ENCODE results near the gene TOM1L2.
"Not testable (repeated sequence)": the region's sequence is repeated elsewhere in the genome, so short reads cannot be mapped to it uniquely, and the experiment has no call there.

TOM1L2 gene

GRCh38 chr17:17941015-17941414, 31.2 kb downstream of the TOM1L2 start:
- H3K23ac ChIP-seq (ENCODE audit: low read length): no peak overlapping the region
- no peak overlapping the region for H3K4me3 ChIP-seq (ENCODE audit: low read length)
- H3K79me1 ChIP-seq (ENCODE audit: low read length): no peaks in the 10 kb centered on the region
- peaks cover 13% of the 10 kb centered on the region for H3K4me1 ChIP-seq (ENCODE audit: control insufficient read depth, low read depth, low read length)
- no peak overlapping the region for H3K18ac ChIP-seq (ENCODE audit: low read length)
- no peak overlapping the region for H3K4me2 ChIP-seq (ENCODE audit: low read length)
- no peak overlapping the region for H3K56ac ChIP-seq (ENCODE audit: low read length)
- peak overlapping the region; percentile 49 for H2BK120ac ChIP-seq (ENCODE audit: low read depth, low read length)
- no peak overlapping the region for H4K8ac ChIP-seq (ENCODE audit: low read depth, low read length)
- H4K5ac ChIP-seq (ENCODE audit: low read length): no peak overlapping the region
- peak overlapping the region; percentile 62 for H3K4ac ChIP-seq (ENCODE audit: low read depth, low read length)
- H3K9ac ChIP-seq (ENCODE audit: low read length): no peak overlapping the region
- H3K79me2 ChIP-seq (ENCODE audit: control insufficient read depth, insufficient read depth, low read length): no peaks in the 10 kb centered on the region
- H2BK15ac ChIP-seq (replicated peaks; ENCODE audit: low read depth): no peak overlapping the region
- no peak overlapping the region for H2AK5ac ChIP-seq (ENCODE audit: low read length)
- H2BK5ac ChIP-seq (ENCODE audit: low read length): no peak overlapping the region
- H3K36me3 ChIP-seq (ENCODE audit: control insufficient read depth, insufficient read depth, low read length): no peaks in the 10 kb centered on the region
- H3K27me3 ChIP-seq (ENCODE audit: insufficient read depth, low read length, poor library complexity): no peaks in the 10 kb centered on the region
- no CpG with 5 or more reads among the region's 5 CpGs for WGBS (ENCODE audit: extremely low coverage, insufficient coverage, low lambda C conversion rate)
- DNase-seq: no peak
- H3K27ac ChIP-seq (ENCODE audit: low read depth, low read length): no peak overlapping the region

DNA sequence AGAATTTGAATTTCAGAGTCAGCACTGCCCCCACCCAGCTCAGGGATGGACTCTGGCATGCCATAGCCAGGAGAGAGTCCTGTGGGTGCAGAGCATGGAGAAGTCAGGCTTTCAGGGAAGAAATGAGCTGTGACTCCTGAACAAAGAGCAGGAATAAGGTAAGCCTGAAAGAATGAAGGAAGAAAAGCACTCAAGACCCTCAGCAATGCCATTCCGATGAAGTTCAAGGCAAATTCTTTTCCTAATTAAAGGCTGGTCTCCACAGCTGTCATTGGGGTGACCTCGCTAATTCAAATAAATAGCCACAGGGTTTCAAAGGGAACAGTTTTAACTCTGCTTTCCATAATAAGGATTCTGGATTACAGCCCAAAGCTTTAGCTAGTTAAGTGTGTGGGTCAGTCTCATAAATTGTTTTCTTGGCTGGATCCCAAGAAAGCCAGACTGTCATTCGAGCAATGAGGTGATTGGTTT, 31.7 kb downstream of the TOM1L2 start:
- Histone ChIP-seq H3K4me2 (ENCODE audit: low read length) (no peak overlapping the region), H3K9ac (ENCODE audit: low read length) (no peak overlapping the region), H4K5ac (ENCODE audit: low read length) (no peak overlapping the region), H2AK5ac (ENCODE audit: low read length) (peak overlapping the region; percentile 20), H4K8ac (ENCODE audit: low read depth, low read length) (no peak overlapping the region), H3K4me3 (ENCODE audit: low read length) (no peak overlapping the region), H3K18ac (ENCODE audit: low read length) (no peak overlapping the region), H3K79me1 (ENCODE audit: low read length) (no peaks in the 10 kb centered on the region), H2BK15ac (replicated peaks; ENCODE audit: low read depth) (no peak overlapping the region), H3K4ac (ENCODE audit: low read depth, low read length) (no peak overlapping the region), H3K36me3 (ENCODE audit: control insufficient read depth, insufficient read depth, low read length) (no peaks in the 10 kb centered on the region), H2BK5ac (ENCODE audit: low read length) (no peak overlapping the region), H3K4me1 (ENCODE audit: control insufficient read depth, low read depth, low read length) (peaks cover 16% of the 10 kb centered on the region), H2BK120ac (ENCODE audit: low read depth, low read length) (no peak overlapping the region), H3K79me2 (ENCODE audit: control insufficient read depth, insufficient read depth, low read length) (no peaks in the 10 kb centered on the region), H3K27me3 (ENCODE audit: insufficient read depth, low read length, poor library complexity) (no peaks in the 10 kb centered on the region), H3K23ac (ENCODE audit: low read length) (no peak overlapping the region), H3K56ac (ENCODE audit: low read length) (no peak overlapping the region), H3K27ac (ENCODE audit: low read depth, low read length) (no peak overlapping the region)
- no CpG with 5 or more reads among the region's 3 CpGs for WGBS (ENCODE audit: extremely low coverage, insufficient coverage, low lambda C conversion rate)
- peak; percentile 69 for DNase-seq

GRCh38 chr17:17939941-17940340, 32.3 kb downstream of the TOM1L2 start:
- H3K79me2 ChIP-seq (ENCODE audit: control insufficient read depth, insufficient read depth, low read length); H3K4me3 ChIP-seq (ENCODE audit: low read length); H2BK15ac ChIP-seq (replicated peaks; ENCODE audit: low read depth); H3K27me3 ChIP-seq (ENCODE audit: insufficient read depth, low read length, poor library complexity); H3K4me2 ChIP-seq (ENCODE audit: low read length); H3K18ac ChIP-seq (ENCODE audit: low read length); H2BK5ac ChIP-seq (ENCODE audit: low read length); DNase-seq; H3K4ac ChIP-seq (ENCODE audit: low read depth, low read length); H4K8ac ChIP-seq (ENCODE audit: low read depth, low read length); H3K56ac ChIP-seq (ENCODE audit: low read length); H3K9ac ChIP-seq (ENCODE audit: low read length); H2AK5ac ChIP-seq (ENCODE audit: low read length); H3K23ac ChIP-seq (ENCODE audit: low read length); H4K5ac ChIP-seq (ENCODE audit: low read length); H3K79me1 ChIP-seq (ENCODE audit: low read length); H2BK120ac ChIP-seq (ENCODE audit: low read depth, low read length); H3K36me3 ChIP-seq (ENCODE audit: control insufficient read depth, insufficient read depth, low read length); H3K27ac ChIP-seq (ENCODE audit: low read depth, low read length): not testable (repeated sequence)
- peaks cover 16% of the 10 kb centered on the region for H3K4me1 ChIP-seq (ENCODE audit: control insufficient read depth, low read depth, low read length)
- WGBS (ENCODE audit: extremely low coverage, insufficient coverage, low lambda C conversion rate): no CpG with 5 or more reads among the region's 7 CpGs

DNA sequence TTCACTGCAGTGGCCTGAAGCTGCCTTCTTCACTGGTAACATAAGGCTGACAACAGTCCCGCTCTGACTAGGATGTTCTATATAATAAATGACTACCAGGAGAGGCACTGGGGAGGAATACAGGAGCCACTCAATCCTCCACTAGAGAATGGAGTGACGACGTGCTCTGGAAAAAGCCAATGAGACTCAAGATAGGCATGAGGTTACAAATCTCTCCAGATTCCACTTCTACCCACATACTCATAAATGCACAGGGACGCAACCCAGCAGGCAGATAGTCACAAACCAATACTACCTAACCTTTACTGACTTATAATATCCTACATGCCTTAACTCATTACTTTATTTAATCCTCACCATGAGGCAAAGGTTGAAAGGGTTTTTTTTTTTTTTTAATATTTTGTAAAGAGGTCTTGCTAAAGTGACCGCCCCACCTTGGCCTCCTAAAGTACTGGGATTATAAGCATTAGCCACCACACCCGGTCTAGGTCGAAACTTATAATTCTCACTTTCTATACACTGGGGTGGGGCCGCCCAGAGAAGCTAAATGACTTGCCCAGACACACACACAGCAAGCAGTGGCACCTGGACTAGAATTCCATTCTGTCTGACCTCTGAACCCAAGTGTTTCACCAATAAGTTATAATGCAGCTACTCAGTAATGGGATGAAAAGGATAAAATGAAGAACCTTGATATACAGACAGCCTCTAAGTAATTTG, 33.7 kb downstream of the TOM1L2 start:
- Histone ChIP-seq H3K4ac (ENCODE audit: low read depth, low read length) (no peak overlapping the region), H3K56ac (ENCODE audit: low read length) (no peak overlapping the region), H4K8ac (ENCODE audit: low read depth, low read length) (no peak overlapping the region), H3K36me3 (ENCODE audit: control insufficient read depth, insufficient read depth, low read length) (no peaks in the 10 kb centered on the region), H3K79me2 (ENCODE audit: control insufficient read depth, insufficient read depth, low read length) (no peaks in the 10 kb centered on the region), H3K9ac (ENCODE audit: low read length) (no peak overlapping the region), H3K4me1 (ENCODE audit: control insufficient read depth, low read depth, low read length) (peaks cover 8% of the 10 kb centered on the region), H2BK15ac (replicated peaks; ENCODE audit: low read depth) (no peak overlapping the region), H3K79me1 (ENCODE audit: low read length) (no peaks in the 10 kb centered on the region), H3K18ac (ENCODE audit: low read length) (no peak overlapping the region), H3K27ac (ENCODE audit: low read depth, low read length) (no peak overlapping the region), H3K4me2 (ENCODE audit: low read length) (no peak overlapping the region), H3K23ac (ENCODE audit: low read length) (no peak overlapping the region), H4K5ac (ENCODE audit: low read length) (no peak overlapping the region), H2BK120ac (ENCODE audit: low read depth, low read length) (no peak overlapping the region), H2BK5ac (ENCODE audit: low read length) (no peak overlapping the region), H2AK5ac (ENCODE audit: low read length) (no peak overlapping the region), H3K27me3 (ENCODE audit: insufficient read depth, low read length, poor library complexity) (no peaks in the 10 kb centered on the region), H3K4me3 (ENCODE audit: low read length) (no peak overlapping the region)
- WGBS (ENCODE audit: extremely low coverage, insufficient coverage, low lambda C conversion rate): no CpG with 5 or more reads among the region's 8 CpGs
- no peak for DNase-seq

GRCh38 chr17:17937958-17938357, 34.2 kb downstream of the TOM1L2 start:
- H3K4me3 ChIP-seq (ENCODE audit: low read length): no peak overlapping the region
- peaks cover 5% of the 10 kb centered on the region for H3K4me1 ChIP-seq (ENCODE audit: control insufficient read depth, low read depth, low read length)

More at GRCh38 chr17:17937958-17938357, 34.2 kb downstream of the TOM1L2 start:
- no peak overlapping the region for H2AK5ac ChIP-seq (ENCODE audit: low read length)
- H2BK15ac ChIP-seq (replicated peaks; ENCODE audit: low read depth): no peak overlapping the region
- H3K27me3 ChIP-seq (ENCODE audit: insufficient read depth, low read length, poor library complexity): no peaks in the 10 kb centered on the region
- H3K79me2 ChIP-seq (ENCODE audit: control insufficient read depth, insufficient read depth, low read length): no peaks in the 10 kb centered on the region
- no peak overlapping the region for H3K4ac ChIP-seq (ENCODE audit: low read depth, low read length)
- WGBS (ENCODE audit: extremely low coverage, insufficient coverage, low lambda C conversion rate): no CpG with 5 or more reads among the region's 5 CpGs
- no peaks in the 10 kb centered on the region for H3K79me1 ChIP-seq (ENCODE audit: low read length)
- H2BK5ac ChIP-seq (ENCODE audit: low read length): no peak overlapping the region
- no peak overlapping the region for H4K8ac ChIP-seq (ENCODE audit: low read depth, low read length)
- no peak overlapping the region for H2BK120ac ChIP-seq (ENCODE audit: low read depth, low read length)
- no peak overlapping the region for H3K56ac ChIP-seq (ENCODE audit: low read length)
- no peaks in the 10 kb centered on the region for H3K36me3 ChIP-seq (ENCODE audit: control insufficient read depth, insufficient read depth, low read length)
- H4K5ac ChIP-seq (ENCODE audit: low read length): no peak overlapping the region
- no peak overlapping the region for H3K23ac ChIP-seq (ENCODE audit: low read length)
- H3K18ac ChIP-seq (ENCODE audit: low read length): no peak overlapping the region
- H3K27ac ChIP-seq (ENCODE audit: low read depth, low read length): no peak overlapping the region
- DNase-seq: no peak
- H3K4me2 ChIP-seq (ENCODE audit: low read length): no peak overlapping the region
- H3K9ac ChIP-seq (ENCODE audit: low read length): no peak overlapping the region
